Hepatocyte (in vitro differentiated cells): Measurements from ENCODE around the gene NR2F6. TPM values are rescaled to one million over a fixed set of nuclear protein-coding genes. Genes with fewer than 3 reads are reported as not detected.

Source experiments
- DNase-seq: peaks from one replicate; pipeline ENCODE4 v3.0.0-alpha.2; 2016; ENCODE audit warnings: low spot score
- H2AFZ ChIP-seq: fragments of 200-600 bp; sonication (generic); 2 replicates; pipeline ENCODE4 v1.6.0; 2016; ENCODE audit warnings: antibody characterized with exemption, mild to moderate bottlenecking
- H3K27ac ChIP-seq: fragments of 200-600 bp; sonication (generic); 2 replicates; pipeline ENCODE4 v1.5.1; 2016; ENCODE audit warnings: mild to moderate bottlenecking
- H3K27me3 ChIP-seq: fragments of 200-600 bp; sonication (generic); 2 replicates; pipeline ENCODE4 v1.6.1; 2016
- H3K36me3 ChIP-seq: fragments of 200-600 bp; sonication (generic); replicated peaks from 2 replicates; pipeline ENCODE4 v1.5.1; 2016; ENCODE audit warnings: low read depth; ENCODE audit not compliant: insufficient read depth
- H3K4me1 ChIP-seq: fragments of 200-600 bp; sonication (generic); 2 replicates; pipeline ENCODE4 v1.5.1; 2016; ENCODE audit warnings: mild to moderate bottlenecking, moderate library complexity; ENCODE audit not compliant: insufficient read depth
- H3K4me2 ChIP-seq: fragments of 200-600 bp; sonication (generic); 2 replicates; pipeline ENCODE4 v1.6.0; 2016
- H3K4me3 ChIP-seq: fragments of 200-600 bp; sonication (generic); 2 replicates; pipeline ENCODE4 v1.5.1; 2016; ENCODE audit warnings: mild to moderate bottlenecking
- H3K79me2 ChIP-seq: fragments of 200-600 bp; sonication (generic); 2 replicates; pipeline ENCODE4 v1.6.0; 2017; ENCODE audit warnings: mild to moderate bottlenecking
- H3K9me2 ChIP-seq: fragments of 200-600 bp; sonication (generic); replicated peaks from 2 replicates; pipeline ENCODE4 v1.6.0; 2017; ENCODE audit warnings: mild to moderate bottlenecking; ENCODE audit not compliant: insufficient read depth
- H3K9me3 ChIP-seq: fragments of 200-600 bp; sonication (generic); 2 replicates; pipeline ENCODE4 v1.5.1; 2016; ENCODE audit warnings: low read depth, mild to moderate bottlenecking
- H4K20me1 ChIP-seq: fragments of 200-600 bp; sonication (generic); 2 replicates; pipeline ENCODE4 v1.6.0; 2016; ENCODE audit warnings: mild to moderate bottlenecking; ENCODE audit not compliant: insufficient read depth, poor library complexity, severe bottlenecking
- EZH2 ChIP-seq: fragments of 200-600 bp; sonication (generic); IDR thresholded peaks from 2 replicates; pipeline ENCODE4 v1.6.1; 2016; ENCODE audit warnings: antibody characterized with exemption, mild to moderate bottlenecking, borderline replicate concordance
- EZH2phosphoT487 ChIP-seq: fragments of 200-600 bp; sonication (generic); IDR thresholded peaks from one replicate; pipeline ENCODE4 v1.6.1; 2018; ENCODE audit warnings: antibody characterized with exemption, mild to moderate bottlenecking, low read depth, moderate library complexity; ENCODE audit not compliant: unreplicated experiment, severe bottlenecking
- WGBS: methylation state at CpG from one replicate; pipeline ENCODE4 v1.1.6; 2016; ENCODE audit warnings: low lambda C conversion rate; ENCODE audit errors: missing lambda C conversion rate; 5-methylcytosine and 5-hydroxymethylcytosine counted together
- polyA plus RNA-seq: library from polyadenylated mRNA; unstranded; fragments of >200 nt; fragmentation: Nextera tagmentation; extraction: Ambion mirVana; gene quantifications from 2 replicates; pipeline ENCODE4 v1.2.1, GENCODE V29; 2016
- total RNA-seq: library from RNA; depleted of rRNA; stranded (reverse); fragments of >200 nt; gene quantifications from 2 replicates; pipeline ENCODE4 v1.2.3, GENCODE V29; 2014
- TF ChIP-seq, protein P1 (sequence below): fragments of 200-600 bp; sonication (generic); IDR thresholded peaks from 2 replicates; pipeline ENCODE4 v1.5.1; 2016; ENCODE audit warnings: antibody characterized with exemption, mild to moderate bottlenecking; ENCODE audit not compliant: poor library complexity

Gene NR2F6
- total and polyA plus RNA-seq, 2 experiments from 2014 or later: 116 to 169 TPM

DNA sequence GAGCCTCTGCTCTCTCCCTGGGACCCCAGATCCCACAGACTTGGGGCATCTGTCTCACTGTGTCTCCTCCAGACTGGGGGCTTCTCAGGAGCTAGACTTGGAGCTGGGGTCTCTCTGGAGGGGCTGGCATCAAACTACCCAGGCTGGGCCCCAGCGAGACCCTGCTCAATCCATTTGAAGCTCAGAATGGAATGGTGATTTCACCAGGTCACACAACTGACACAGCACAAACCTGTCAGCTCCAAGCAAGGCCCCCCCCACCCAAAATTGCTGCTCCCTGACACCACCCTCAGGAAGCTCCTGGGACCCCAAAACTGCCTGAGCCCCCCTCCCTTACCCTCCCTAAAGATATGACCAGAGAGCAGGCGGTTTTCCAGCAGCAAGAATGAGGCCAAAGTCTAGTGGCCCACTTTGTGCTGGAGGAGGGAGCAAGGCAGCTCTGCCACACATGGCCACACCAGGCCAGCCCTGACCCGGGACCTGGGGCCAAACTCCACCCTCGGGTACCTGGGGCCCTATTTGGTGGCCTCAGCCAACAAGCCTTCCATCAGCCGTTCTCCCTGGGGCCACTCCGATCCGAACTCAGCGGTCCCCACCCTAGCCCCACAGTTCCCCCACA is 2.4 kb downstream of the NR2F6 start:
- Histone ChIP-seq H3K4me1 (peaks cover 61% of the 10 kb centered on the region), H3K9me2 (no peaks in the 10 kb centered on the region), H3K9me3 (no peaks in the 10 kb centered on the region), H4K20me1 (peaks cover 31% of the 10 kb centered on the region), H3K4me2 (peak overlapping the region; percentile 98), H2AFZ (no peak overlapping the region), H3K36me3 (no peaks in the 10 kb centered on the region), H3K27ac (peak overlapping the region; percentile 86), H3K27me3 (no peaks in the 10 kb centered on the region), H3K79me2 (peaks cover 64% of the 10 kb centered on the region), H3K4me3 (peak overlapping the region; percentile 95)
- DNase-seq: no peak
- WGBS: 33% methylated on average over 4 of the region's 8 CpGs
- no peak for TF ChIP-seq EZH2phosphoT487
- TF ChIP-seq, protein P1, sequence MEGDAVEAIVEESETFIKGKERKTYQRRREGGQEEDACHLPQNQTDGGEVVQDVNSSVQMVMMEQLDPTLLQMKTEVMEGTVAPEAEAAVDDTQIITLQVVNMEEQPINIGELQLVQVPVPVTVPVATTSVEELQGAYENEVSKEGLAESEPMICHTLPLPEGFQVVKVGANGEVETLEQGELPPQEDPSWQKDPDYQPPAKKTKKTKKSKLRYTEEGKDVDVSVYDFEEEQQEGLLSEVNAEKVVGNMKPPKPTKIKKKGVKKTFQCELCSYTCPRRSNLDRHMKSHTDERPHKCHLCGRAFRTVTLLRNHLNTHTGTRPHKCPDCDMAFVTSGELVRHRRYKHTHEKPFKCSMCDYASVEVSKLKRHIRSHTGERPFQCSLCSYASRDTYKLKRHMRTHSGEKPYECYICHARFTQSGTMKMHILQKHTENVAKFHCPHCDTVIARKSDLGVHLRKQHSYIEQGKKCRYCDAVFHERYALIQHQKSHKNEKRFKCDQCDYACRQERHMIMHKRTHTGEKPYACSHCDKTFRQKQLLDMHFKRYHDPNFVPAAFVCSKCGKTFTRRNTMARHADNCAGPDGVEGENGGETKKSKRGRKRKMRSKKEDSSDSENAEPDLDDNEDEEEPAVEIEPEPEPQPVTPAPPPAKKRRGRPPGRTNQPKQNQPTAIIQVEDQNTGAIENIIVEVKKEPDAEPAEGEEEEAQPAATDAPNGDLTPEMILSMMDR: no peak
- TF ChIP-seq EZH2: no peak

DNA sequence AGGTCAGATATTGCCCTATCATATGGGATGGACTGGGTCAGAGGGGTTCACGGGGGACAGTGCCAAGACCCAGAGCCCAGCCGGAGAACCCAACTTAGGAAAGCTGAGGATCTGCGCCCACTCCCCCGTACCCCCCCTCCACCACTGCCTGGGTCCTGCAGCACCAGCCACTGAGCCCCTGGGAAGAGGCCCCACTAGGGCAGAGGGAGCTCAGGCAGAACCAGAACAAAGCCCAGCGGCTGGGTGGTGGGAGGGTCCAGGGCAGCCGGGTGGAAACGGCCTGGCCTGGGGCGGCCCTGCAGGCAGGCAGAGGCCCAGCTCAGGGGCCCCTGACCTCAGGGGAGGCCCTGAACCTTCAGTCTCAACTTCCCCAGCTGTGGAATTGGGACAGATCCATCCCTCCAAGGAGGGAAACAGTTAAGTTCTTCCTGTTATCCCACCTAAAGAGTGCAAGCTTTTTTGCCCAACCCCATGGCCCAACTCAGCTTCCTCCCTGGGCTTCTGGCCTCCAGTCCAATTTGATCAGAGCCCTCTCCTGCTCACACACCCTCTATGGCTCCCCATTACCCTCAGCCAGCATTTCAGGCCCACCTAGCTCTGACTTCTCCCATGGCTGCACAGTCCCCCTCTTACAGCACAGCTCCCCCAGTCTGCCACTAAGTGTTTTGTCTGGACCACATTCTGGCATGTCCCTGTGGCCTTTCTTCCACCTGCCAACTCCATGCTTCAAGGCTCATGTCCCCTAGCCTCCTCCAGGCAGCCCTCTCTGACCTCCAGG is 3.1 kb downstream of the NR2F6 start:
- peaks cover 71% of the 10 kb centered on the region for H3K79me2 ChIP-seq
- peaks cover 31% of the 10 kb centered on the region for H4K20me1 ChIP-seq
- H3K27ac ChIP-seq: peak overlapping the region; percentile 86
- H3K9me3 ChIP-seq: no peaks in the 10 kb centered on the region
- 53% methylated on average over 8 of the region's 8 CpGs for WGBS
- no peak overlapping the region for H2AFZ ChIP-seq
- H3K4me2 ChIP-seq: peak overlapping the region; percentile 98
- peaks cover 54% of the 10 kb centered on the region for H3K4me1 ChIP-seq
- TF ChIP-seq EZH2phosphoT487: no peak
- TF ChIP-seq EZH2: no peak
- TF ChIP-seq, protein P1: no peak
- no peaks in the 10 kb centered on the region for H3K27me3 ChIP-seq
- H3K4me3 ChIP-seq: peak overlapping the region; percentile 95
- no peak for DNase-seq
- H3K36me3 ChIP-seq: no peaks in the 10 kb centered on the region
- no peaks in the 10 kb centered on the region for H3K9me2 ChIP-seq

DNA sequence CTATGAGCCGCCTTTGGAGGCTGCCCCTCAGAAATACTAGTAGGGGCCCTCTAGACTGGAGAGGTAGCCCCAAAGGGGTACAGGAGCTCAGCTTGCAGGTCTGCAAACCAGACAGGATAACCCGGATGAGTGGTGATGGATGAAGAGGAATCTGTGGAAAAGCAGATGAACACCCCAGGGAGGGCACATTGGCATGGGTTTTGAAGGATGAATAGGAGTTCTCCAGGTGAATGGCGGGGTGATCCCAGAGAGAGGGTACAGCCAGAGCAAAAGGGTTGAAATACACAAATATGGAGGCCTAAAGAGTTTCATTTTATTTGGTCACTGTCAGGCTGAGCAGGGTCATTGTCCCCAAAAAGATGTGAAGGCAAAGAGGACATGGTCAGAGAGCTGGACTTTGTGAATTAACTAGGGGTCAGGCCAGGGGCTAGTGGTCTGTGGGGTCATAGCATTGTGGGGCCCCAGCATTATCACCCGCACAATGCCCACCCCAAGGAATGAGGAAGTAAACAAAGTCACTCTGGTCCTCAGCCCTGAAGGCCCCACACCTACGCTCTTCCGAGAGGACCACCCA is 4.8 kb downstream of the NR2F6 start:
- H3K4me3 ChIP-seq: no peak overlapping the region
- peaks cover 82% of the 10 kb centered on the region for H3K79me2 ChIP-seq
- no peaks in the 10 kb centered on the region for H3K36me3 ChIP-seq
- H4K20me1 ChIP-seq: peaks cover 39% of the 10 kb centered on the region
- no peaks in the 10 kb centered on the region for H3K9me2 ChIP-seq
- peak overlapping the region; percentile 98 for H3K4me2 ChIP-seq
- TF ChIP-seq, protein P1: no peak
- H3K27ac ChIP-seq: peak overlapping the region; percentile 86
- DNase-seq: no peak
- 83% methylated on average over 6 of the region's 6 CpGs for WGBS
- no peak overlapping the region for H2AFZ ChIP-seq
- no peaks in the 10 kb centered on the region for H3K9me3 ChIP-seq
- no peaks in the 10 kb centered on the region for H3K27me3 ChIP-seq
- H3K4me1 ChIP-seq: peaks cover 51% of the 10 kb centered on the region
